ENCODE measurements around the gene IMMP2L.

GRCh38 chr7:111067251-111067650 is 495.0 kb downstream of the IMMP2L start:
- TF ChIP-seq CTCF (conservative IDR thresholded peaks at IDR 0.05; ENCODE audit: low read length) (no peak), EZH2phosphoT487 (IDR thresholded peaks at IDR 0.05; ENCODE audit: borderline replicate concordance) (no peak)

Measured in Loucy (cell line).